HCT116 (cell line): ENCODE data around the gene SPATA31E1. TPM values are rescaled to one million over a fixed set of nuclear protein-coding genes. Genes with fewer than 3 reads are reported as not detected.

Experiments
- ATAC-seq: fragments of 200-7000 bp; cut with Tn5 transposase; 2 replicates; pipeline ENCODE4 v1.9.1; 2020; ENCODE audit warnings: mild to moderate bottlenecking, moderate library complexity
- BruUV-seq: library from RNA; stranded (reverse); fragments of 400-500 nt; replicated peaks from 2 replicates; lab custom pipeline; 2021; lab: Mats Ljungman, UMichigan
- CTCF ChIA-PET: fragments of 300-600 bp; sonication (Branson Sonifier 250); formaldehyde crosslinking; loops from one replicate; lab custom pipeline; 2021; ENCODE audit warnings: antibody characterized with exemption; lab: Charles Lee
- POLR2A ChIA-PET: fragments of 300-600, 350-600 bp; sonication (Branson Sonifier 250); formaldehyde crosslinking; loops from one replicate; lab custom pipeline; 2021; ENCODE audit warnings: antibody characterized with exemption; lab: Charles Lee
- RAD21 ChIA-PET, 2 experiments: fragments of 300-600 bp; sonication (Branson Sonifier 250); formaldehyde crosslinking; loops; one replicate each; lab custom pipeline; 2023; ENCODE audit warnings: low total read pairs in 2 of 2; ENCODE audit not compliant: uncharacterized antibody in 2 of 2, unreplicated experiment in 2 of 2, low non-redundant PET in 1 of 2; lab: Charles Lee
- DNase-seq: peaks from one replicate; pipeline ENCODE4 v3.0.0-alpha.2; 2010; ENCODE audit warnings: low read depth, low spot score
- H2AFZ ChIP-seq: fragments of 200-600 bp; shearing (Covaris generic), sonication (generic); 2 replicates; pipeline ENCODE4 v1.6.1; 2017; ENCODE audit warnings: low read depth, mixed run types, mixed read lengths, antibody characterized with exemption, low read length; ENCODE audit not compliant: poor library complexity, severe bottlenecking
- H3K27ac ChIP-seq: 2 replicates; pipeline ENCODE4 v1.5.1; 2012; ENCODE audit warnings: low read depth, low read length
- H3K27me3 ChIP-seq: fragments of 200-600 bp; sonication (generic); 2 replicates; pipeline ENCODE4 v1.6.1; 2016; ENCODE audit warnings: mixed run types, low read length, mixed read lengths; ENCODE audit not compliant: insufficient read depth
- H3K36me3 ChIP-seq, 2 experiments: fragments of 200-500 bp in 1 of 2; fragments of 200-600 bp in 1 of 2; sonication (Bioruptor generic) in 1 of 2; sonication (generic) in 1 of 2; 2 replicates each; pipeline versions ENCODE4 v1.5.1 to v1.6.1; 2014 to 2016; ENCODE audit warnings: low read length in 2 of 2, inconsistent platforms in 1 of 2, mixed read lengths in 1 of 2, mixed run types in 1 of 2; ENCODE audit not compliant: insufficient read depth in 2 of 2, control insufficient read depth in 1 of 2
- H3K4me1 ChIP-seq, 2 experiments: fragments of 200-600 bp in 1 of 2; sonication (generic) in 1 of 2; 2 replicates each; pipeline versions ENCODE4 v1.5.1 to v1.6.1; 2012 to 2017; ENCODE audit warnings: low read length in 2 of 2, inconsistent platforms in 1 of 2, mild to moderate bottlenecking in 1 of 2, mixed read lengths in 1 of 2, mixed run types in 1 of 2, moderate library complexity in 1 of 2; ENCODE audit not compliant: insufficient read depth in 2 of 2, control insufficient read depth in 1 of 2
- H3K4me2 ChIP-seq: fragments of 200-600 bp; sonication (generic); 2 replicates; pipeline ENCODE4 v1.6.1; 2017; ENCODE audit warnings: mixed run types, low read length, mixed read lengths
- H3K4me3 ChIP-seq, 2 experiments: fragments of 200-600 bp in 1 of 2; sonication (generic) in 1 of 2; replicated peaks in 1 of 2; 2 replicates each; pipeline ENCODE4 v1.5.1; 2011 to 2016; ENCODE audit warnings: low read length in 2 of 2, control low read depth in 1 of 2, low read depth in 1 of 2, mild to moderate bottlenecking in 1 of 2, mixed read lengths in 1 of 2, mixed run types in 1 of 2
- H3K79me2 ChIP-seq: fragments of 200-600 bp; sonication (generic); 2 replicates; pipeline ENCODE4 v1.6.1; 2017; ENCODE audit warnings: mild to moderate bottlenecking, mixed run types, low read length, moderate library complexity, mixed read lengths; ENCODE audit not compliant: insufficient read depth
- H3K9ac ChIP-seq: fragments of 200-600 bp; sonication (generic); 2 replicates; pipeline ENCODE4 v1.6.1; 2016; ENCODE audit warnings: low read length, mixed read lengths
- H3K9me2 ChIP-seq: fragments of 200-600 bp; sonication (generic), shearing (Covaris generic); 2 replicates; pipeline ENCODE4 v1.6.1; 2017; ENCODE audit warnings: mixed run types, mild to moderate bottlenecking, moderate library complexity; ENCODE audit not compliant: insufficient read depth
- H3K9me3 ChIP-seq, 2 experiments: fragments of 200-500 bp in 1 of 2; fragments of 200-600 bp in 1 of 2; sonication (Bioruptor generic) in 1 of 2; sonication (generic) in 1 of 2; 2 replicates each; pipeline ENCODE4 v1.6.1; 2014 to 2017; ENCODE audit warnings: low read length in 2 of 2, mixed read lengths in 2 of 2, inconsistent platforms in 1 of 2, low read depth in 1 of 2, mild to moderate bottlenecking in 1 of 2, mixed run types in 1 of 2, moderate library complexity in 1 of 2; ENCODE audit not compliant: control insufficient read depth in 1 of 2, insufficient read depth in 1 of 2
- H4K20me1 ChIP-seq: fragments of 200-600 bp; sonication (generic), shearing (Covaris generic); 2 replicates; pipeline ENCODE4 v1.6.1; 2017; ENCODE audit warnings: mixed run types, mild to moderate bottlenecking, moderate library complexity; ENCODE audit not compliant: insufficient read depth
- CBX3 ChIP-seq: IDR thresholded peaks from 2 replicates; pipeline ENCODE4 v1.6.1; 2012; ENCODE audit warnings: low read depth
- CEBPB ChIP-seq: IDR thresholded peaks from 2 replicates; pipeline ENCODE4 v1.6.1; 2012; ENCODE audit warnings: low read depth
- EZH2phosphoT487 ChIP-seq: fragments of 200-600 bp; IDR thresholded peaks from 2 replicates; pipeline ENCODE4 v1.6.1; 2018; ENCODE audit warnings: antibody characterized with exemption, borderline replicate concordance
- JUND ChIP-seq: IDR thresholded peaks from 2 replicates; pipeline ENCODE4 v1.6.1; 2012
- TCF7L2 ChIP-seq: IDR thresholded peaks from 2 replicates; pipeline ENCODE4 v1.7.0; 2011; ENCODE audit warnings: borderline replicate concordance, inconsistent platforms; ENCODE audit not compliant: insufficient read depth, insufficient read length; ENCODE audit errors: extremely low read depth
- YY1 ChIP-seq: IDR thresholded peaks from 2 replicates; pipeline ENCODE4 v1.6.1; 2011; ENCODE audit warnings: low read length, low read depth, moderate library complexity, mild to moderate bottlenecking; ENCODE audit not compliant: insufficient replicate concordance; ENCODE audit errors: extremely low read depth
- ZNF274 ChIP-seq: fragments of 200-500 bp; sonication (Bioruptor generic); IDR thresholded peaks from 2 replicates; pipeline ENCODE4 v1.6.1; 2014; ENCODE audit warnings: mild to moderate bottlenecking, low read depth, low read length, inconsistent platforms
- intact Hi-C: fragments of 100-400 bp; cut with micrococcal nuclease; formaldehyde crosslinking; loops from 2 replicates; pipeline ENCODE4 v1.10.0; 2022
- total RNA-seq: library from RNA; stranded (reverse); gene quantifications from one replicate; pipeline ENCODE4 v1.2.1, GENCODE V29; 2021; ENCODE audit not compliant: unreplicated experiment
- TF ChIP-seq, protein P1 (sequence below), 3 experiments: fragments of 200-600 bp in 1 of 3; sonication (generic) in 1 of 3; IDR thresholded peaks in 2 of 3; conservative IDR thresholded peaks in 1 of 3; 2 replicates each; pipeline ENCODE4 v1.5.1; 2012 to 2017; ENCODE audit warnings: low read depth in 2 of 3, low read length in 2 of 3, antibody characterized with exemption in 1 of 3, borderline replicate concordance in 1 of 3, control low read depth in 1 of 3, mild to moderate bottlenecking in 1 of 3, mixed read lengths in 1 of 3, mixed run types in 1 of 3, moderate library complexity in 1 of 3; ENCODE audit not compliant: insufficient read depth in 1 of 3
- TF ChIP-seq, protein P2 (sequence below): IDR thresholded peaks from 2 replicates; pipeline ENCODE4 v1.6.1; 2011; ENCODE audit warnings: mild to moderate bottlenecking, low read length, moderate library complexity; ENCODE audit not compliant: insufficient replicate concordance; ENCODE audit errors: extremely low read depth
- TF ChIP-seq, protein P3 (sequence below): IDR thresholded peaks from 2 replicates; pipeline ENCODE4 v1.6.1; 2012

The SPATA31E1 gene
- total RNA-seq, 1 experiment from 2014 or later: not detected

- TF ChIP-seq, protein P1, sequence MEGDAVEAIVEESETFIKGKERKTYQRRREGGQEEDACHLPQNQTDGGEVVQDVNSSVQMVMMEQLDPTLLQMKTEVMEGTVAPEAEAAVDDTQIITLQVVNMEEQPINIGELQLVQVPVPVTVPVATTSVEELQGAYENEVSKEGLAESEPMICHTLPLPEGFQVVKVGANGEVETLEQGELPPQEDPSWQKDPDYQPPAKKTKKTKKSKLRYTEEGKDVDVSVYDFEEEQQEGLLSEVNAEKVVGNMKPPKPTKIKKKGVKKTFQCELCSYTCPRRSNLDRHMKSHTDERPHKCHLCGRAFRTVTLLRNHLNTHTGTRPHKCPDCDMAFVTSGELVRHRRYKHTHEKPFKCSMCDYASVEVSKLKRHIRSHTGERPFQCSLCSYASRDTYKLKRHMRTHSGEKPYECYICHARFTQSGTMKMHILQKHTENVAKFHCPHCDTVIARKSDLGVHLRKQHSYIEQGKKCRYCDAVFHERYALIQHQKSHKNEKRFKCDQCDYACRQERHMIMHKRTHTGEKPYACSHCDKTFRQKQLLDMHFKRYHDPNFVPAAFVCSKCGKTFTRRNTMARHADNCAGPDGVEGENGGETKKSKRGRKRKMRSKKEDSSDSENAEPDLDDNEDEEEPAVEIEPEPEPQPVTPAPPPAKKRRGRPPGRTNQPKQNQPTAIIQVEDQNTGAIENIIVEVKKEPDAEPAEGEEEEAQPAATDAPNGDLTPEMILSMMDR (IDR thresholded peaks at IDR 0.05 in 2 of 3, conservative IDR thresholded peaks at IDR 0.05 in 1 of 3; ENCODE audit: borderline replicate concordance in 1 of 3, insufficient read depth in 1 of 3, low read depth in 2 of 3, low read length in 2 of 3): no peak
- TF ChIP-seq EZH2phosphoT487: no peak
- no peak for TF ChIP-seq TCF7L2
Measured at GRCh38 chr9:87889065-87889881, 6.6 kb downstream of the SPATA31E1 start (continued).

- Histone ChIP-seq H3K79me2 (no peaks in the 10 kb centered on the region), H3K27me3 (no peaks in the 10 kb centered on the region), H3K9ac (no peak overlapping the region), H3K36me3 (no peaks in the 10 kb centered on the region), H3K9me2 (no peaks in the 10 kb centered on the region), H3K27ac (no peak overlapping the region), H3K4me2 (no peak overlapping the region), H3K9me3 (no peaks in the 10 kb centered on the region), H4K20me1 (no peaks in the 10 kb centered on the region), H3K4me3 (no peak overlapping the region), H3K4me1 (no peaks in the 10 kb centered on the region), H2AFZ (no peak overlapping the region)
- intact Hi-C loops: no loop called here
- no TSS peak for BruUV-seq
- ChIA-PET POLR2A (no interaction called here), CTCF (no interaction called here), RAD21 (no interaction called here)
- ATAC-seq (no peak), DNase-seq (no peak)
- TF ChIP-seq, protein P2, sequence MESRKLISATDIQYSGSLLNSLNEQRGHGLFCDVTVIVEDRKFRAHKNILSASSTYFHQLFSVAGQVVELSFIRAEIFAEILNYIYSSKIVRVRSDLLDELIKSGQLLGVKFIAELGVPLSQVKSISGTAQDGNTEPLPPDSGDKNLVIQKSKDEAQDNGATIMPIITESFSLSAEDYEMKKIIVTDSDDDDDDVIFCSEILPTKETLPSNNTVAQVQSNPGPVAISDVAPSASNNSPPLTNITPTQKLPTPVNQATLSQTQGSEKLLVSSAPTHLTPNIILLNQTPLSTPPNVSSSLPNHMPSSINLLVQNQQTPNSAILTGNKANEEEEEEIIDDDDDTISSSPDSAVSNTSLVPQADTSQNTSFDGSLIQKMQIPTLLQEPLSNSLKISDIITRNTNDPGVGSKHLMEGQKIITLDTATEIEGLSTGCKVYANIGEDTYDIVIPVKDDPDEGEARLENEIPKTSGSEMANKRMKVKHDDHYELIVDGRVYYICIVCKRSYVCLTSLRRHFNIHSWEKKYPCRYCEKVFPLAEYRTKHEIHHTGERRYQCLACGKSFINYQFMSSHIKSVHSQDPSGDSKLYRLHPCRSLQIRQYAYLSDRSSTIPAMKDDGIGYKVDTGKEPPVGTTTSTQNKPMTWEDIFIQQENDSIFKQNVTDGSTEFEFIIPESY: no peak
- TF ChIP-seq TCF7L2: no peak
- no peak for TF ChIP-seq CEBPB
- no peak for TF ChIP-seq EZH2phosphoT487
- TF ChIP-seq JUND: no peak
- TF ChIP-seq ZNF274: no peak
- no peak for TF ChIP-seq CBX3
- TF ChIP-seq, protein P3, sequence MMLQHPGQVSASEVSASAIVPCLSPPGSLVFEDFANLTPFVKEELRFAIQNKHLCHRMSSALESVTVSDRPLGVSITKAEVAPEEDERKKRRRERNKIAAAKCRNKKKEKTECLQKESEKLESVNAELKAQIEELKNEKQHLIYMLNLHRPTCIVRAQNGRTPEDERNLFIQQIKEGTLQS: no peak
- no peak for TF ChIP-seq YY1
Measured at GRCh38 chr9:87889882-87890252, 7.2 kb downstream of the SPATA31E1 start.
